ENCODE data around the gene WNT5A. TPM values are rescaled to one million over a fixed set of nuclear protein-coding genes. Genes with fewer than 3 reads are reported as not detected.

Gene WNT5A
- total RNA-seq, 1 experiment from 2014 or later, result 0.15 TPM

DNA sequence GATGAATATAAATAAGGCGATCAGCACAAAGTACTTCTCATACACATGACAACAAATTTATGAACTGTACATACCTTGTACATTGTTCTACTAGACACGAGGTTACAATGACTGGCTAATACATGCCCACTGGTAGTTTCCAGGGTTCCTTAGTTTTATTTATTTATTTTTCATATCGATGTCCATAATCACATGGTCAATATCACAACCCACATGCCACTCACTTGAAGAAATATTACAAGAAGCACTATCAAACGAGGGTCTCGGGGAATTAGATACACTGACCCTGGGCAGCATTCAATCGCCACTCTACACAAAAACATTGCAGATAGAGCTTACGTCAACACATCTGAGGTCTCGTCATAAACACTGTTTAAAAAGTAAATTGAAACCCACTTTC is 21.2 kb upstream of the WNT5A start:
- no peaks in the 10 kb centered on the region for H4K20me1 ChIP-seq (ENCODE audit: insufficient read depth)
- H3K9me2 ChIP-seq (ENCODE audit: insufficient read depth), result no peaks in the 10 kb centered on the region
- intact Hi-C loops (cut with micrococcal nuclease), result no loop called here
- H3K27me3 ChIP-seq (ENCODE audit: insufficient read depth, low read length), result no peaks in the 10 kb centered on the region
- POLR2A ChIA-PET, result no interaction called here
- H3K79me2 ChIP-seq (ENCODE audit: insufficient read depth, low read length), result no peaks in the 10 kb centered on the region
- ATAC-seq (no peak), DNase-seq (ENCODE audit: low read depth, low spot score) (no peak)
- no peak overlapping the region for H3K27ac ChIP-seq (ENCODE audit: low read depth, low read length)
- H2AFZ ChIP-seq (ENCODE audit: low read depth, low read length, poor library complexity, severe bottlenecking), result no peak overlapping the region
- H3K36me3 ChIP-seq (ENCODE audit: control insufficient read depth in 1 of 2, insufficient read depth in 2 of 2, low read length in 2 of 2), result no peaks in the 10 kb centered on the region
- TF ChIP-seq ELF1 (IDR thresholded peaks at IDR 0.05; ENCODE audit: borderline replicate concordance, low read depth) (no peak), EGR1 (IDR thresholded peaks at IDR 0.05; ENCODE audit: low read depth) (no peak), ZNF274 (IDR thresholded peaks at IDR 0.05; ENCODE audit: low read depth, low read length) (no peak), SIN3A (IDR thresholded peaks at IDR 0.05; ENCODE audit: low read depth) (no peak), CBX3 (IDR thresholded peaks at IDR 0.05; ENCODE audit: low read depth) (no peak), ZFX (IDR thresholded peaks at IDR 0.05) (no peak), CEBPB (IDR thresholded peaks at IDR 0.05; ENCODE audit: low read depth) (no peak), CTCF (IDR thresholded peaks at IDR 0.05 in 2 of 3, conservative IDR thresholded peaks at IDR 0.05 in 1 of 3; ENCODE audit: borderline replicate concordance in 1 of 3, insufficient read depth in 1 of 3, low read depth in 2 of 3, low read length in 2 of 3) (no peak)
- no peak overlapping the region for H3K4me2 ChIP-seq (ENCODE audit: low read length)
- H3K4me3 ChIP-seq (replicated peaks in 1 of 2; ENCODE audit: low read depth in 1 of 2, low read length in 2 of 2), result no peak overlapping the region
- no peak overlapping the region for H3K9ac ChIP-seq (ENCODE audit: low read length)
- peaks cover 0 to 4% of the 10 kb centered on the region in 2 experiments; a peak in 2 of 4 replicates for H3K9me3 ChIP-seq (ENCODE audit: control insufficient read depth in 1 of 2, insufficient read depth in 1 of 2, low read depth in 1 of 2, low read length in 2 of 2)
- no peaks in the 10 kb centered on the region for H3K4me1 ChIP-seq (ENCODE audit: control insufficient read depth in 1 of 2, insufficient read depth in 2 of 2, low read length in 2 of 2)
- CTCF ChIA-PET, result no interaction called here
- RAD21 ChIA-PET (ENCODE audit: low non-redundant PET in 1 of 2, low total read pairs in 2 of 2, uncharacterized antibody in 2 of 2, unreplicated experiment in 2 of 2), result no interaction called here
- no TSS peak for BruUV-seq (replicated peaks)

- RAD21 ChIA-PET (ENCODE audit: low non-redundant PET in 1 of 2, low total read pairs in 2 of 2, uncharacterized antibody in 2 of 2, unreplicated experiment in 2 of 2), result no interaction called here
- H3K9ac ChIP-seq (ENCODE audit: low read length), result no peak overlapping the region
- POLR2A ChIA-PET, result no interaction called here
- no peaks in the 10 kb centered on the region for H3K9me2 ChIP-seq (ENCODE audit: insufficient read depth)
- H3K79me2 ChIP-seq (ENCODE audit: insufficient read depth, low read length), result no peaks in the 10 kb centered on the region
- intact Hi-C loops (cut with micrococcal nuclease), result no loop called here
- DNase-seq (ENCODE audit: low read depth, low spot score) (no peak), ATAC-seq (no peak)
- peaks cover 0 to 4% of the 10 kb centered on the region in 2 experiments; a peak in 2 of 4 replicates for H3K9me3 ChIP-seq (ENCODE audit: control insufficient read depth in 1 of 2, insufficient read depth in 1 of 2, low read depth in 1 of 2, low read length in 2 of 2)
- no peaks in the 10 kb centered on the region for H4K20me1 ChIP-seq (ENCODE audit: insufficient read depth)
- TF ChIP-seq EGR1 (IDR thresholded peaks at IDR 0.05; ENCODE audit: low read depth), result no peak
- TF ChIP-seq POLR2A (IDR thresholded peaks at IDR 0.05; ENCODE audit: borderline replicate concordance, extremely low read depth, insufficient read depth, insufficient read length), result no peak
- TF ChIP-seq ZFX (IDR thresholded peaks at IDR 0.05), result no peak
- TF ChIP-seq CEBPB (IDR thresholded peaks at IDR 0.05; ENCODE audit: low read depth), result no peak
- TF ChIP-seq EZH2 (IDR thresholded peaks at IDR 0.05), result no peak
- TF ChIP-seq JUND (IDR thresholded peaks at IDR 0.05), result no peak
- TF ChIP-seq REST (IDR thresholded peaks at IDR 0.05; ENCODE audit: low read depth), result no peak
- no peak for TF ChIP-seq ELF1 (IDR thresholded peaks at IDR 0.05; ENCODE audit: borderline replicate concordance, low read depth)
- TF ChIP-seq YY1 (IDR thresholded peaks at IDR 0.05; ENCODE audit: extremely low read depth, insufficient replicate concordance, low read depth, low read length), result no peak
- no peak for TF ChIP-seq TCF7L2 (IDR thresholded peaks at IDR 0.05; ENCODE audit: borderline replicate concordance, extremely low read depth, insufficient read depth, insufficient read length)
- TF ChIP-seq SP1 (IDR thresholded peaks at IDR 0.05; ENCODE audit: low read depth), result no peak
- no peaks in the 10 kb centered on the region for H3K4me1 ChIP-seq (ENCODE audit: control insufficient read depth in 1 of 2, insufficient read depth in 2 of 2, low read length in 2 of 2)
- CTCF ChIA-PET, result no interaction called here
- no peaks in the 10 kb centered on the region for H3K27me3 ChIP-seq (ENCODE audit: insufficient read depth, low read length)
- H2AFZ ChIP-seq (ENCODE audit: low read depth, low read length, poor library complexity, severe bottlenecking), result no peak overlapping the region
- no peak overlapping the region for H3K4me3 ChIP-seq (replicated peaks in 1 of 2; ENCODE audit: low read depth in 1 of 2, low read length in 2 of 2)
- H3K4me2 ChIP-seq (ENCODE audit: low read length), result no peak overlapping the region
- H3K36me3 ChIP-seq (ENCODE audit: control insufficient read depth in 1 of 2, insufficient read depth in 2 of 2, low read length in 2 of 2), result no peaks in the 10 kb centered on the region
- no peak overlapping the region for H3K27ac ChIP-seq (ENCODE audit: low read depth, low read length)
- BruUV-seq (replicated peaks), result no TSS peak
Measured at GRCh38 chr3:55507808-55508207, 20.7 kb upstream of the WNT5A start.

Data from HCT116 (cell line).